Measurements from ENCODE around the gene PSMG3.

The PSMG3 gene

GRCh38 chr7:1555813-1556543, 13.9 kb downstream of the PSMG3 start, which contains the start of gene TMEM184A:
TSS of gene TMEM184A (minus strand) at chr7:1556205. CDS start at chr7:1555484, 721 bp downstream.
- no peaks in the 10 kb centered on the region for H3K9me3 ChIP-seq (ENCODE audit: control insufficient read depth, low read length)
- peak within 1 kb of the TSS; percentile 77 for H3K4me2 ChIP-seq (ENCODE audit: low read length)
- TF ChIP-seq CTCF (IDR thresholded peaks at IDR 0.05) = peak; percentile 93
- no peaks in the 10 kb centered on the region for H3K79me2 ChIP-seq
- peak within 1 kb of the TSS; percentile 68 for H2AFZ ChIP-seq
- no peak within 1 kb of the TSS for H3K9ac ChIP-seq
- H3K4me3 ChIP-seq (ENCODE audit: low read depth, low read length) = peak within 1 kb of the TSS; percentile 44
- peaks cover 11% of the 10 kb centered on the region for H3K4me1 ChIP-seq
- no peaks in the 10 kb centered on the region for H3K27me3 ChIP-seq (ENCODE audit: control insufficient read depth, insufficient read depth, low read length)
- peak within 1 kb of the TSS; percentile 91 for H3K27ac ChIP-seq
- H3K36me3 ChIP-seq (ENCODE audit: control insufficient read depth, insufficient read depth, low read length) = no peaks in the 10 kb centered on the region

- Histone ChIP-seq H3K4me3 (ENCODE audit: low read depth, low read length) (peak overlapping the region; percentile 44), H3K27ac (peak overlapping the region; percentile 91), H3K9ac (no peak overlapping the region), H2AFZ (peak overlapping the region; percentile 68), H3K9me3 (ENCODE audit: control insufficient read depth, low read length) (no peaks in the 10 kb centered on the region), H3K4me1 (peaks cover 11% of the 10 kb centered on the region), H3K4me2 (ENCODE audit: low read length) (peak overlapping the region; percentile 77), H3K79me2 (no peaks in the 10 kb centered on the region), H3K27me3 (ENCODE audit: control insufficient read depth, insufficient read depth, low read length) (no peaks in the 10 kb centered on the region), H3K36me3 (ENCODE audit: control insufficient read depth, insufficient read depth, low read length) (no peaks in the 10 kb centered on the region)
- TF ChIP-seq CTCF (IDR thresholded peaks at IDR 0.05) = no peak
These were observed 14.6 kb downstream of the PSMG3 start for GRCh38 chr7:1555046-1555812.

GRCh38 chr7:1554333-1555045, 15.3 kb downstream of the PSMG3 start:
- no peak for TF ChIP-seq CTCF (IDR thresholded peaks at IDR 0.05)
- Histone ChIP-seq H3K36me3 (ENCODE audit: control insufficient read depth, insufficient read depth, low read length) (no peaks in the 10 kb centered on the region), H2AFZ (no peak overlapping the region), H3K4me2 (ENCODE audit: low read length) (no peak overlapping the region), H3K27ac (peak overlapping the region; percentile 91), H3K9me3 (ENCODE audit: control insufficient read depth, low read length) (no peaks in the 10 kb centered on the region), H3K9ac (no peak overlapping the region), H3K4me3 (ENCODE audit: low read depth, low read length) (no peak overlapping the region), H3K4me1 (peaks cover 11% of the 10 kb centered on the region), H3K27me3 (ENCODE audit: control insufficient read depth, insufficient read depth, low read length) (no peaks in the 10 kb centered on the region), H3K79me2 (no peaks in the 10 kb centered on the region)

- Histone ChIP-seq H3K4me3 (ENCODE audit: low read depth, low read length) (no peak overlapping the region), H2AFZ (no peak overlapping the region), H3K4me2 (ENCODE audit: low read length) (no peak overlapping the region), H3K36me3 (ENCODE audit: control insufficient read depth, insufficient read depth, low read length) (no peaks in the 10 kb centered on the region), H3K79me2 (no peaks in the 10 kb centered on the region), H3K27ac (no peak overlapping the region), H3K9me3 (ENCODE audit: control insufficient read depth, low read length) (no peaks in the 10 kb centered on the region), H3K9ac (no peak overlapping the region), H3K4me1 (peaks cover 11% of the 10 kb centered on the region), H3K27me3 (ENCODE audit: control insufficient read depth, insufficient read depth, low read length) (no peaks in the 10 kb centered on the region)
- TF ChIP-seq CTCF (IDR thresholded peaks at IDR 0.05) = no peak
These were observed 16.2 kb downstream of the PSMG3 start for GRCh38 chr7:1553512-1554210.
